Activated CD8-positive, alpha-beta memory T cell treated with anti-CD3 and anti-CD28 coated beads for 48 hours (primary cell): ENCODE results near the gene ZSCAN5B.
"Not testable (repeated sequence)": the region's sequence is repeated elsewhere in the genome, so short reads cannot be mapped to it uniquely, and the experiment has no call there.

Experiments used
- DNase-seq, 3 experiments: peaks; one replicate each; pipeline ENCODE4 v3.0.0-alpha.2; 2020; ENCODE audit warnings: low read depth in 2 of 3, low spot score in 2 of 3

The ZSCAN5B gene, protein sequence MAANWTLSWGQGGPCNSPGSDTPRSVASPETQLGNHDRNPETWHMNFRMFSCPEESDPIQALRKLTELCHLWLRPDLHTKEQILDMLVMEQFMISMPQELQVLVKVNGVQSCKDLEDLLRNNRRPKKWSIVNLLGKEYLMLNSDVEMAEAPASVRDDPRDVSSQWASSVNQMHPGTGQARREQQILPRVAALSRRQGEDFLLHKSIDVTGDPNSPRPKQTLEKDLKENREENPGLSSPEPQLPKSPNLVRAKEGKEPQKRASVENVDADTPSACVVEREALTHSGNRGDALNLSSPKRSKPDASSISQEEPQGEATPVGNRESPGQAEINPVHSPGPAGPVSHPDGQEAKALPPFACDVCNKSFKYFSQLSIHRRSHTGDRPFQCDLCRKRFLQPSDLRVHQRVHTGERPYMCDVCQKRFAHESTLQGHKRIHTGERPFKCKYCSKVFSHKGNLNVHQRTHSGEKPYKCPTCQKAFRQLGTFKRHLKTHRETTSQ

DNA sequence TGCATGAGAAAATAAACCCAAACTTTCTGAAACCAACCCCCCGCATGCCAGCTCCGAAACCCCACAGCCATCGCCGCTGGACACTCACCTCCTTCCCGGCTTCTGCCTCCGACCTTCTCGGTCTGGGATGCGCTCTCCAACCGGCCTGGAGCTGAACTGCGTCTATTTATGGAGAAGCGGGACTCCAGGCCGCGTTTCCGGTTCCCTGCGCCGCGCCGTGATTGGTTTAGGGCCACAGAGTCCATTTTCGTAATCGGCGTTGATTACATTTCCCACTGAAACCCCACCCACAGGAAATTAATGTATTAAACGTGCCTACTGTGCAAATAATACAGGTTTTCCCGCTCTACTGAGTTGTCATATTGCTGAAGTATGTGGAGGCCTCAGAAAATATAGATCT is at the start of gene ZSCAN5B:
Gene ZSCAN5B (minus strand): TSS at position 138 of the 400 bp plus-strand sequence. CDS start 4,731 bp downstream, outside the sequence.
- not testable (repeated sequence) for DNase-seq

DNA sequence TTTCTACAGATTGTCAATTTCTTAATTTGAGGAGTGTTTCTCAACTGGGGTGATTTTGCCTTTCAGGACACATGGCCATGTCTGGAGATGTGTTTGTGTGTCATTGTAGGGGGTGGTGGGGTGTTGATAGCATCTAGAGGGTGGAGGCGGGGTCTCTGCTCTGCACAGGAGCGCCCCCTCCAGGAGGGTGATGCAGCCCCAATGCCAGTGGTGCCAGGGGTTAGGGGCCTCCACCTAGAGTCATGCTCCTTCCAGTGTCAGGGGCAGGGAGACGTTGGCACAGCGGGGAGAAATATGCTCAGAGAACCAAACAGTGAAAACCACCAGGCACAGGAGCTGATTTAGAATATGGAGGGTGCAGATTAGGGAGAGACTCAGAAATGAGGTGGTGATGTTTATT is 48.2 kb upstream of the ZSCAN5B start:
- DNase-seq = not testable (repeated sequence)

DNA sequence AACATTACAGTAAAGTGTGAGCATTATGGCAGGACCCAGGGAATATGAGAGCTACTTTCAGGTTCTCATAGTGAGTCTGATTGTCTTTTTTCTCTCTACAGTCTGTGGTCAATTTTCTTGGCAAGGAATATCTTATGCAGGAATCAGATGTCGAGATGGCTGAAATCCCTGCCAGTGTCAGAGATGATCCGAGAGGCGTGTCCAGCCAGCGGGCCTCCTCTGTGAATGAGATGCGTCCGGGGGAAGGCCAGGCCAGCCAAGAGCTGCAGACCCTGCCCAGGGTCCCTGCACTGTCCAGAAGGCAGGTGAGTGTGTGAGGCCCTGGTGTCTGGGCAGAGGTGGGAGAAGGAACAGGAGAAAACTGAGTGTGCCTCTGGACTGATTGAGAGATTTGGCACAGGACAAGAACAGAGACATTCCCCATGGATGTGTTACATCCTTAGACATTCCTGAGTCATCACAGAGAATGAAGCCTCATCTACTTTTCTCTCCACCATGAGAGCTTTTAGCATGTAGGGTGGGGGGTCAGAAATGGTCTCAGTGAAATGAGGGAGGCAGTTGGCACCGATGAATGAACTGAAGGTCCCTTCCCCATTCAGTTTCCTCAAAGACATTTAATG is 47.6 kb upstream of the ZSCAN5B start:
- no peak for DNase-seq

DNA sequence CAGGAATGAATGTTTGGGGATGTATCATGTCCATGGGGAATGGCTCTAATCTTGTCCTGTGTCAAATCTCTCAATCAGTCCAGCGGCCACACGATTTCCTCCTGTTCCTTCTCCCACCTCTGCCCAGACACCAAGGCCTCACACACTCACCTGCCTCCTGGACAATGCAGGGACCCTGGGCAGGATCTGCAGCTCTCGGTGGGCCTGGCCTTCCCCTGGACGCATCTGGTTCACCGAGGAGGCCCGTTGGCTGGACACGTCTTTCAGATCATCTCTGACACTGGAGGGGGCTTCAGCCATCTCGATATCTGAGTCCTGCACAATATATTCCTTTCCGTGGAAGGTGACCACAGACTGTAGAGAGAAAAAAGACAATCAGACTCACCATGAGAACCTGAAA is 25.9 kb upstream of the ZSCAN5B start:
- no peak for DNase-seq

DNA sequence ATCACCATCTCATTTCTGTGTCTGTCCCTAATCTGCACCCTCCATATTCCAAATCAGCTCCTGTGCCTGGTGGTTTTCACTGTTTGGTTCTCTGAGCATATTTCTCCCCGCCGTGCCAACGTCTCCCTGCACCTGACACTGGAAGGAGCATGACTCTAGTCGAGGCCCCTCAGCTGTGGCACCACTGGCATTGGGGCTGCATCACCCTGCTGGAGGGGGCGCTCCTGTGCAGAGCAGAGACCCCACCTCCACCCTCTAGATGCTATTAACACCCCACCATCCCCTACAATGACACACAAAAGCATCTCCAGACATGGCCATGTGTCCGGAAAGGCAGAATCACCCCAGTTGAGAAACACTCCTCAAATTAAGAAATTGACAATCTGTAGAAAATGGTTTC is 25.3 kb upstream of the ZSCAN5B start:
- no peak for DNase-seq

DNA sequence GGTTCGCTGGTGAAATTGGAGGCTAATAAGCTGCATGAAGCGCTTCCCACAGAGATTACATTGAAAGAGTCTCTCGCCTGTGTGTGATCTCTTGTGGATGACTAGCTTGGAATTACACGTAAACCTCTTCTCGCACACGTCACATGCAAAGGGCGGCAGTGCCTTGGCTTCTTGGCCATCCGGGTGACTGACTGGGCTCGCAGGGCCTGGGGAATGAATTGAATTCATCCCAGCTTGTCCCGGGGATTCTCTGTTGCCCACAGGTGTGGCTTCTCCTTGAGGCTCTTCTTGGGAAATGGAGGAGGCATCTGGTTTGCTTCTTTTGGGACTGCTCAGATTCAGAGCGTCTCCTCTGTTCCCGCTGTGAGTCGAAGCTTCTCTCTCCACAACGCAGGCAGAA is 24.3 kb upstream of the ZSCAN5B start:
- DNase-seq = no peak

DNA sequence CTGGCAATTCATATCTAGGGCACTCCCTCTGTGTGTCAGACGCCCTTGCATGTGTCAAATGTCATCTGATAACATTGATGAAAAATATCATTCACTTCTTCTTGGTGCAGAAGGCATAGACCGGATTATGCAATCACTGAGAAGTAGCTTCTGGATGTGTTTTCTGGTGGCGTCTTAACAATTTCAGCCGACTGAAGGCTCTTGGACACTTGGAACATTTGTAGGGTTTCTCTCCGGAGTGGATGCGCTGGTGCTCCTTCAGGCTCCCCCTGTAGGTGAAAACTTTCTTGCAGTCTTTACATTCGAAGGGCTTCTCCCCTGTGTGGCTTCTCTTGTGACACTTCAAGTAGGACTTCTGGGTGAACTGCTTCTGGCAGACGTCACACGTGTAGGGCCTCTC is 23.9 kb upstream of the ZSCAN5B start:
- DNase-seq = not testable (repeated sequence)

DNA sequence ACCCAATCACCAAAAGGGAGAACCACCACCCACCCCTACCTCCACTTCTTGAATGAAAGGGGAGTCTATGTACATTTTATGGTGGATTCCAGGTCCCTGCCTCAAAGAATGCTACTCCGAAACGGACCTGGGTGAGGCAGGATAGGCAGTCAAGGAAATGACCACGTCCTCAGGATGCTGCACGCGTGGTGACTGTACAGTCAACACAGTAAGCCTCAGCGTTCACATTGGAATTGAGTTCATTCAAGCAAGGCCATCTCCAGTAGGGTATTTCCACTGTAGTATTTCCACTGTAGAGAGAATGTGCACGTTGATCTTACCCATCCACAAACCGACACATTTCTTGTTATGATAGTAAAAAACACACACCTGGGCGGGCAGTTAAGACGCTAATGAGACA is 21.4 kb upstream of the ZSCAN5B start:
- DNase-seq = no peak

DNA sequence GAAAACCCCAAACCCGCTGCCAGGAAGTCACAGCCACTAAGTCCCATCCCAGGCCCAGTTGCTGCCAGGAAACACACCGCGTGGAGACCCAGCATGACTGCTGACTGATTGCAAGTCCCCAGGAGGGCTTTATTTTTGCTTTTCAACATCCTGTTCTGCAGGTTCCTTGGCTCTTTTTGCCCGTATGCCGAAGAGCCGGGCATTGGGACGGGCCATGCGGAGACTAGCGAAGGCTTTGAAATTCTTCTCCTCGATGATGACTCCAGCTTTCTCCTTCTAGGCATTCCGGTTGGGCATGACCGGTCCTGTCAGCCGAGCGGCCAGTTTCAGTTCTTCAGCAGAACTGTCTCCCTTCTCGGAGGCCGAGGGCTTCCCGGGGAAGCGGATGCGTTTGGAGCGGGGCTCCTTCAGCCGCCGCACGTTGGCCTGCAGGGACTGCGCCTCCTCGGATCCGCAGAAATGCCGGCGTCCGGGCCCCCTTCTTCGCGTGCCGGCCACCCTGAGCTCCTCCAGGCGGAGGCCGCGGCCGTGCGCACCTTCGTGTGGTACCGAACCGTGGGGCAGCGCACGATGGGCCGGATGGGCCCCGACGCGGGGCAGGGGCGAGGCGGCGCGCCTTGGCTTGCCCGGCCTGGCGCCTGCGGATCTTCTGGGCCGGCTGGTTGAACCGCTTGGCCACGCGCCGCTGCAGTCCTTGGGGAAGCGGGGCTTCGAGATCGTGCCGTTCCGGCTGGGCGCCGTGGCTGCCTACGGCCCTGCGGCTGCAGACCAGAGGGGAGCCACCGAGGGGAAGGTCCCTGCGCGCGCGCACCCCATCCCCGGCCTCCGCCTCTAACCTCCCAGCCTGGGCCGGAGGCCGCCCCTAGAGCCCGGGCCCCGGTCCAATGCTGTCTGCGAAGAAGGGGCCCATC is 19.7 kb upstream of the ZSCAN5B start:
- DNase-seq = no peak

DNA sequence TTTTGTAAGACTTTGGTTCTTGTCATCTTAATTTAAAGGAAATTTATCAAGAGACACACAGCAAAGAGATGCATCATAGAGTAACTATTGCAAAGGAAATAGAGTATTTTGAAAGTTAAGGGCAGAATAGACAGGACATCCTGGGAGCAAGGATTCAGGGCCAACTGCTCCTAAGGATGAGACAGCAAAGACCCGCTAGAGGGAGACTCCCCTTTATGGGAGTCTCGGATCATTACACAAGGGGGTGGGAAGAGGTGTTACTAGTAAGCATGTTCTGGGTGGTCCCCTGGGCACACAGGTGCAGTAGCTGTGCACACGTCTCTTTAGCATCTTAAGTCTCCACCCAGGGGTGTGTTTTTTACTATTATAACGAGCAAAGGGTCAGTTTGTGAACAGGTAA is 14.1 kb upstream of the ZSCAN5B start:
- no peak for DNase-seq

DNA sequence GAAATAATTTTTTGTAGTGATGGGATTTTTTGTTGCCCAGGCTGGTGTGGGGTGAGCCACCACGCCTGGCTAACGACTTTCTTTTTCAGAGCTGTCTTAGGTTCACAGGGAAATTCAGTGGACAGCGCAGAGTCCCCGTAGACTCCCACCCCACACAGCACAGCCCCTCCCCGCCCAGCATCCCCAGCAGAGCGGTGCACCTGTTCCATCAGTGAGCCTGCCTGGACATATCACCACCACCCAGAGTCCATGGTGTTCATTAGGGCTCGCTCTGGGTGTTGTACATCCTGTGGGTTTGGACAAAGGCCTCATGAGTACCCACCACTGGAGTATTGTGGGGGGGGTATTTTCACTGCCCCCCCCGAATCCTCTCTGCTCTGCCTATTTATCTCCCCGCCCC is 12.5 kb upstream of the ZSCAN5B start:
- not testable (repeated sequence) for DNase-seq

DNA sequence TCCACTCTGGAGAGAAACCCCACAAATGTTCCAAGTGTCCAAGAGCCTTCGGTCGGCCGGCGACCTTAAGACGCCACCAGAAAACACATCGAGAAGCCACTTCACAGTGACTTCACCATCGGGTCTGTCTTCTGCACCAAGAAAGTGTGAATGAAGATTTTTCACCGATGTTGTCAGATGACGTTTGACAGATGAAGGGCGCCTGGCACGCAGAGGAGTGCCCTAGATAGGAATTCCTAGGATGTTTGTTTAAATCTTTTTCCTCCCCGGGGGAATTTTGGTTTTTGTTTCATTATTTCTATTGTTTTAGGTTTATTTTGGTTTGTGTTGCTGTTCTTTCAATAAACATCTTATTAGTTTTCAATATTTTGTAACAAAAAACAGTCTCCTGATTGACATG is 11.5 kb upstream of the ZSCAN5B start:
- DNase-seq = no peak

DNA sequence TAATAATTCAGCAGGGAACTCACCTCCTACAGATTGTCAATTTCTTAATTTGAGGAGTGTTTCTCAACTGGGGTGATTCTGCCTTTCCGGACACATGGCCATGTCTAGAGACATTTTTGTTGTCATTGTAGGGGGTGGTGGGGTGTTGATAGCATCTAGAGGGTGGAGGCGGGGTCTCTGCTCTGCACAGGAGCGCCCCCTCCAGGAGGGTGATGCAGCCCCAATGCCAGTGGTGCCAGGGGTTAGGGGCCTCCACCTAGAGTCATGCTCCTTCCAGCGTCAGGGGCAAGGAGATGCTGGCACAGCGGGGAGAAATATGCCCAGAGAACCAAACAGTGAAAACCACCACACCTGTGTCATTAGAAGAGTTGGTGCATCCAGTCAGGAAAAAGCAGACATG is 10.0 kb upstream of the ZSCAN5B start:
- DNase-seq = not testable (repeated sequence)

DNA sequence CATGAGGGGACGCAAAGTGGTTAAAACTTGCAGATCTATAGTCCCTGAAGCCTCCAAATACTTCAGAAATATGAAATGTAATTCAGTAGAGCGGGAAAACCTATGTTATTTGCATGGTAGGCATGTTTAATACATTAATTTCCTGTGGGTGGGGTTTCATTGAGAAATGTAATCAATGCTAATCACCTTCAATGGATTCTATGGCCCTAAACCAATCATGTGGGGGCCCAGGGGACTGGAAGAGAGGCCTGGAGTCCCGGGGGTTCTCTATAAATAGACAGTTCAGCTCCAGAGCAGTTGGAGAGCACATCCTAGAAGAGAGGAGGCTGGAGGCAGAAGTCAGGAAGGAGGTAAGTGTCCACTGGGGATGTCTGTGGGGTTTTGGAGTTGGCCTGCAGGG is 4.4 kb upstream of the ZSCAN5B start, which contains the start of gene ZSCAN5C:
Gene ZSCAN5C (plus strand): TSS at position 301 of the 400 bp plus-strand sequence. CDS start 3,641 bp downstream, outside the sequence.
- DNase-seq = no peak

DNA sequence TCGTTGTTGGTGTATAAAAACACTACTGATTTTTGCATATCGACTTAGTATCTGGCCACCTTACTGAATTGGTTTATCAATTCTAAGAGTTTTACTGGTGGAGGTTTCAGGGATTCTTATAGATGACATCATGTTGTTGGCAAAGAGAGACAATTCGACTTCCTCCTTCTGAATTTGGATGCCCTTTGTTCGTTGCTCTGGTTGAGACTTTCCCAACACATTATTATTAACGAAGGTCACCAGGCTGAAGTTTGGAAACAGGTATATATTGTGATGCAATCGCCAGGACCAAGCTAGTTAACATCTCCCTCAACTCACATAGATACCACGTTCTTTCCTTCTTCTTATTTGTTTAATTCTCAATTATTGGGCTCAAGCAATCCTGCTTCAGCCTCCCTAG is 2.1 kb upstream of the ZSCAN5B start:
- no peak for DNase-seq

DNA sequence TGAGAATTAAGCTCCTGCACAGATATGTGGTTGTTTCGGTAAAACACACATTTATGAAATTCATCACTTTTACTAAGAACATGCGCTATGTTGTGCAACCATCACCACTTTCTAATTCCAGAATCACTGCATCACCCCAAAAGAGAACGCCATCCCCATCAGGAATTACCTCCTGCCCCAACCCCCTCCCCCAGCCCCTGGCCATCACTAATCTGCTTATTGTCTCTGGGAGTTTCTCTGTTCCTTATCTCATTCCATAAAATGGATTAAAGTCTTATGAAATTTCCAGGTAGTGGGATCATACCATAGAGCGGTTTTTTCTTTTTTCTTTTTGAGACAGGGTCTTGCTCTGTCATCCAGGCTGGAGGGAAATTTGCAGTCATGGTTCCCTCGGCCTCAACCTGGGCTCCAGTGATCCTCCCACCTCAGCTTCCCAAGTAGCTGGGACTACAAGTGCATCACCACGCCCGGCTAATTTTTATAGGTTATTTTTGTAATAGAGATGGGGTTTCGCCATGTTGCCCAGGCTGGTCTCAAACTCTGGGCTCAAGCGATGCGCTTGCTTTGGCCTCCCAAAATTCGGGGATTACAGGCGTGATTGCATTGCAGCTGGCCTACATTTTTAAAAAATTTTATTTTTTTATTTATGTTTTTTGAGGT is 3.5 kb downstream of the ZSCAN5B start:
- DNase-seq = no peak

DNA sequence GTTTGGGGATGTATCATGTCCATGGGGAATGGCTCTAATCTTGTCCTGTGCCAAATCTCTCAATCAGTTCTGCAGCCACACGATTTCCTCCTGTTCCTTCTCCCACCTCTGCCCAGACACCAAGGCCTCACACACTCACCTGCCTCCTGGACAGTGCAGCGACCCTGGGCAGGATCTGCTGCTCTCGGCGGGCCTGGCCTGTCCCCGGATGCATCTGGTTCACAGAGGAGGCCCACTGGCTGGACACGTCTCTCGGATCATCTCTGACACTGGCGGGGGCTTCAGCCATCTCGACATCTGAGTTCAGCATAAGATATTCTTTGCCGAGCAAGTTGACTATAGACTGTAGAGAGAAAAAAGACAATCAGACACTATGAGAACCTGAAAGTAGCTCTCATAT is 5.9 kb downstream of the ZSCAN5B start:
- no peak for DNase-seq

DNA sequence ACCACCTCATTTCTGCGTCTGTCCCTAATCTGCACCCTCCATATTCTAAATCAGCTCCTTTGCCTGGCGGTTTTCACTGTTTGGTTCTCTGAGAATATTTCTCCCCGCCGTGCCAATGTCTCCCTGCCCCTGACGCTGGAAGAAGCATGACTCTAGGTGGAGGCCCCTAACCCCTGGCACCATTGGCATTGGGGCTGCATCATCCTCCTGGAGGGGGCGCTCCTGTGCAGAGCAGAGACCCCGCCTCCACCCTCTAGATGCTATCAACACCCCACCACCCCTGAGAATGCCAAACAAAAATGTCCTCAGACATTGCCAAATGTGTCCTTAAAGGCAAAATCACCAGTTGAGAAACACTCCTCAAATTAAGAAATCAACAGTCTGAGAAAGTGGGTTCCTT is 6.5 kb downstream of the ZSCAN5B start:
- DNase-seq = no peak

DNA sequence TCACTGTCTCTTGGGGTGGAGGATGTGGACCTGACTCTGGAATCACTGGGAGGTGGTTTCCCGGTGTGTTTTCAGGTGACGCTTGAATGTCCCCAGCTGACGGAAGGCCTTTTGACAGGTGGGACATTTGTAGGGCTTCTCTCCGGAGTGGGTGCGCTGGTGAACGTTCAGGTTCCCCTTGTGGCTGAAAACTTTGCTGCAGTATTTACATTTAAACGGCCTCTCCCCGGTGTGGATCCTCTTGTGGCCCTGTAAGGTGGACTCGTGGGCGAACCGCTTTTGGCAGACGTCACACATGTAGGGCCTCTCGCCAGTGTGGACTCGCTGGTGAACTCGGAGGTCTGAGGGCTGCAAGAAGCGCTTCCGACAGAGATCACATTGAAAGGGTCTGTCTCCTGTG is 7.8 kb downstream of the ZSCAN5B start:
- DNase-seq = no peak

DNA sequence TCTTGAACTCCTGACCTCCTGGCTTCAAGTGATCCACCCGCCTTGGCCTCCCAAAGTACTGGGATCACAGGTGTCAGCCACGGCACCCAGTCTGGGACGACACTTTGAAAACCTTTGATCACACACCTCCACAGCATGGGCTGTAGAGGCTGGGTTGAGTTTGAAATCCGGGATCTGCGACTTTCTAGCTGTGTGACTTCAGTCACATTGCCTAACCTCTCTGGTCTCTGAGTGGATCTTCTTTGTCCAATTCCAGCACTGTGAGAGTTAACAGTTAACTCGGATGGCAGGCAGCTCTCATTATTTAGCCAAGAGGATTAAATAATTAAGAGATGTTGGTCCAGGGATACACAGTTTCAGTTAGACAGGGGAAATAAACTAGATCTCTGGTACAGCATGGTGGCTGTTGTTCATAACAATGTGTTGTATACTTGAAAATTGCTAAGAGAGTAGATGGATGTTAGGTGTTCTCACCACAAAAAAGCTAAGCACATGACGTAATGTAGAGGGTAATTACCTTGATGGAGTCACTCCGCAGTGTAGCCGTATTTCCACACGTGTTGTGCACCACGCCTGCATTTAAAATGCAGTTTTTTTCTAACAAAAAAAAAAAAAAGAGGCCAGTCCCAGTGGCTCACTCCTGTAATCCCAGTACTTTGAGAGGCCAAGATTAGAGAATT is 19.9 kb downstream of the ZSCAN5B start:
- no peak for DNase-seq
